HG02759 (cell line): Measurements from ENCODE around the gene NEUROD4.
A peak's percentile ranks its signal among the peaks of the same experiment; 100 is the strongest.

ENCODE experiments used
- ATAC-seq: cut with Tn5 transposase; IDR thresholded peaks from one replicate; pipeline ENCODE4 v1.9.1; 2021; ENCODE audit warnings: mild to moderate bottlenecking, moderate library complexity; ENCODE audit not compliant: unreplicated experiment

The NEUROD4 gene

DNA sequence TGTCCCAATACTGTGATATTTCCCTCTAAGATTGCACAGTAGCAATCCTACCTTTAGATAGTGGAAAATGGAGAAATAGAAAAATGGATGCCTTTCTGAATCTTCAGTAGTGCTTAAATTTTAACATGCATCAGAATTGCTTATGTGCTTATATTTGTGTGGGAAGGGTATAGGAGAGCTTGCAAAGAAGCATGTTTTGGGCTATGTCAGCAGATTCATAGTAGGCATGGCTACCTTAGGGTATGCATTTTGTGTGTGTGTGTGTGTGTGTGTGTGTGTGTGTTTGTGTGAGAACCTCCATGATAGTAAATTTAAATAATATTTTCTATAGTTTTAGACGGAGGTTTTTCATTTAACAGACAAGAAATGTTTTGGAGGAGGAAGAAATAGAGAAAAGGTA, 38.3 kb downstream of the NEUROD4 start:
- ATAC-seq, result no peak

DNA sequence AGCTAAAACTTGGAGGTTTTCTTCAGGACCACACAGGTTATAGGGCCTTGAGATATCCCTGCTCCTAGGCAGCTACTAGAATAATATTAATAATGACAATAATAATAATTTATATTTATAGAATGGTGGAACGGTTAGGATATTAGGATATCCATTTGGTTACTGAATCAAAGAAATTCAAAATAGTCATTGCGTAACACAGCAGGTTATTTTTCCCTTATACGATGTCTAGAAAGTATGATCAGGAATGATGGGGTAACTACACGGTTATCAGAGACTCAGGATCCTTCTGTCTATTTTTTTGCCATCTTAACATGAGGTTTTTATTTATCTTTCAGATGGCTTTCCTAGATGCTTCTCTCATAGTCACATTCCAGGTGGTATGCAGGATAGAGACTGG, 39.0 kb downstream of the NEUROD4 start:
- no peak for ATAC-seq

DNA sequence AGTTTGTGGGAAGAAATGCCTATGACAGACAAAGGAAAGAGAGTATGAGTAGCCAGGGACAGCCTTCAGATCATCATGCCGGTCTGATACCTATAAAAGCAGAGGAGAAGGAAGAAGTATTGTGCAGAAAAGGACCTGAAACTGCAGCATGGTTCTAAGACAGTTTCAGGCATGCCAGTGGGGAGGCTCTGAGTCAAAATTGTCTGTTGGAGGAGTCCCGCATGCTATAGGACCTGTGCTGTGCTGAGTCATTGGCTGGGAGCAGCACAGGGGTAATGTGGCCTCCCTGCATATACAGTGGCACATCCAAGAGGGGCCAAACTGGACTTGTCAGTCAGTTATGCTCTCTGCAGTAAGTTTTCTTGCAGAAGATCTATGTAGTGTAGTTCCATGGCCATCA, 40.7 kb downstream of the NEUROD4 start:
- ATAC-seq, result peak; percentile 100

DNA sequence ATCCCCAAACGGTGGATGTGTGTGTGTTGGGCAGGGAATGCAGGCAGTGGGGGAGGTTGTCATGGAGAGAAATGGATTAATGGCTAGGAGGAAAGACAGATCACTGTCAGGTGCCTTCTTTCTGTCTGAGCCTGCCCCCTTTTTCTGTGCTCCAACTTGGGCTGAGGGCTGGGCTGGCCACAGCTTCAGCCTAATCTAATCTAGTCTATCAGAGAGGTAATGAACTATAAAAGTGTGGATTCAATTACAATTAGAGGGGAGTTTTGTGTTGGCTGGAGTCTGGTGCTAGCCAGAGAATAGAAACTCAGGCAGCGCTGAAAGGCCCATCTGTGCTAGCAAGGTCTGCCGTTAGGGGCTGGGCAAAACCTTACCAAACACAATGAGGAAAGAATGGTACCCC, 41.2 kb downstream of the NEUROD4 start:
- ATAC-seq, result no peak

DNA sequence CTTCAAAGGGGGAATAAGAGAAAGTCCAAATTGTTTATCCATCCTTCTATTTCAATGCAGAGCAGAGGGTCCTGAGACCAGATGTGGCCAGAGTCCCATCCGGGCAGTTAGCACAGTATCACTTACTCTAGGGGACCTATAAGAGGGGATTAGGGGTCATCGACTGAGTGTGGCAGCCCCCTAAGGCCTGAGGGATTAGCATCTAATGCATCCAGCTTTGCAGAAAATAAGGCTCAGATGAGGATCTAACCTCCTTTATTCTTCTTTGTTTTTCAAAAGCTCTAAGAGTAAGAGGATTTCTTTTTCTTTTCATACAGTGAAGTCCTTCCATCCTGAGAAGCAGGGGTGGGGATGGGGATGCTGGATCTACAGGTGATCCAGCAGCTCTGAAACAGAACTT, 43.5 kb downstream of the NEUROD4 start:
- no peak for ATAC-seq

DNA sequence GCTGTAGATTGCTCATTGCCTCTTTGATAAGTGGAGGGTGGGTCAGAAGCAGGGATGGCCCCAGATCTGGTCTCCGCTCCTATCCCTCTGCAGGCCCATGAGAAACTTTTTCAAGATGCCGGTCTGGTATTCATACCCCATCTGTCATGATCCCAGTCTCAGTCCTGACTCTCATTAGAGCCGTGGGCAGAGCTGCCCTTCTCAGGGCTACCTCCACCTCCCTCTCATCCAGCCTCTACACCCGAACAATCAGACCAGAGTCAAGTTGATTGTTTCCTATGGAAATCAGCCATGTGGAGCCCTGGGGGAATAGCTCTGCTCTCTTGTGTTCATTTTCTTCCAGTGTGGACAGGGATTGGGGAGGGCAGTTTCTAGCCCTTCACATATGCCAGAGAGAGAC, 45.8 kb downstream of the NEUROD4 start:
- no peak for ATAC-seq

DNA sequence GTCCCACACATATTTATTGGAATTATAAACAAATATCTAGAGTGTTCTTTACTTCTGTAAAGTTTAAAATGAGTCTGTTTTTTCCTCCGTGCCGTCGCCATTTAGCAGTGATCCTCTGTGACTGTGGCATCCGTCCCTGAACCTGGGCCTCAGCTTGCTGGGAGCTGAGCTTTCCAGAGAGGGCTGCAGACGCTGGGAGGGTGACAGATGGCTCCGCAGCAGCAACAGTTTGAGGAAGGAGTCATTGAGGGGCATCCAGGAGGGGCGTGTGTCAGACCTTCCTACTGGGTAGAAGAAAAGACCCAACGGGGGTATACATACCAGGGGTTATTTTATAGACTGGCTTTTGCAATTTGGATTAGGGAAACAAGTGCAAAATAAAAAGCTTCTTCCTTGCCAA, 47.9 kb downstream of the NEUROD4 start:
- ATAC-seq, result no peak

DNA sequence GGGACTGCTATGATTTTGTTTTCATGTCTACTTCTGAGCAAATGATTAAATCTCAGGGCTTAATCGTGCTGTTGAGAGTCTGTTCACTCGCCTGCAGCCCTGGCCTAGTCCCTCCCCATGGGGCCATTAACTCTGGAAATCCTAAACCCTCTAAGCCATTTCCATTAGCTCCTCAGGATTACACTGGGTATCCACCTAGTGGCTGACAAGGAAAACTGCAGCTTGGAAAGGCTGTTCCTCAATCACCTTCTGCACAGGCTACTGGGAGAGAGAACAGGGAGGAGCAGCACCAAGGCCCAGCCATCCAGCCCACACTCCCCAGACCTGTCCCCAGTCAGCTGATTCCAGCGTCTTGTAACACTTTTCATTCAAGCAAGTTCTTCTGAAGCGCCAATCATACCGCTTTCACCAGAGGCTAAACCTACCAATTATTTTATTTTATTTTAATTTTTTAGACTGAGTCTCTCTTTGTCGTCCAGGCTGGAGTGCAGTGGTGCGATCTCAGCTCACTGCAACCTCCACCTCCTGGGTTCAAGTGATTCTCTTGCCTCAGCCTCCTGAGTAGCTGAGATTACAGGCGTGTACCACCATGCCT, 48.7 kb downstream of the NEUROD4 start:
- peak; percentile 61 for ATAC-seq

DNA sequence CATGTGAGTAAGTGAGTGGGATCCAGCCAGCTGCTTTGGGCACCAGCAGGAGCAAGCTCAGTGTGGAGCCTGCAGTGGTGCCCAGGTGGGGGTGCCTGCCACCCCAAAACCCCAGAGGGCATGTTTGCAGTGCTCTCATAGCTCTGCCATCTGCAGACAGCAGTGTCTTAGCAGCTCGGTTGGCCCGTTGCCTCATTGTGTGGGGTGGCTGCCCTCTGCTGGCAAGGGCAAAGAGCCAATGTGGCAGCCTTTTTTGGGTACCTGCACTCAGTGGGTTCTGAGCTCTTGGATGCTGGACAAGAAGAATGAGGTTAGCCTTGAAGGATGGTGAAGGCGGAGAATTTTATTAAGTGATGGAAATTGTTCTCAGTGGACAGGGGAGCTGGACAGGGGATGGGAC, 52.3 kb downstream of the NEUROD4 start:
- ATAC-seq, result peak; percentile 54

DNA sequence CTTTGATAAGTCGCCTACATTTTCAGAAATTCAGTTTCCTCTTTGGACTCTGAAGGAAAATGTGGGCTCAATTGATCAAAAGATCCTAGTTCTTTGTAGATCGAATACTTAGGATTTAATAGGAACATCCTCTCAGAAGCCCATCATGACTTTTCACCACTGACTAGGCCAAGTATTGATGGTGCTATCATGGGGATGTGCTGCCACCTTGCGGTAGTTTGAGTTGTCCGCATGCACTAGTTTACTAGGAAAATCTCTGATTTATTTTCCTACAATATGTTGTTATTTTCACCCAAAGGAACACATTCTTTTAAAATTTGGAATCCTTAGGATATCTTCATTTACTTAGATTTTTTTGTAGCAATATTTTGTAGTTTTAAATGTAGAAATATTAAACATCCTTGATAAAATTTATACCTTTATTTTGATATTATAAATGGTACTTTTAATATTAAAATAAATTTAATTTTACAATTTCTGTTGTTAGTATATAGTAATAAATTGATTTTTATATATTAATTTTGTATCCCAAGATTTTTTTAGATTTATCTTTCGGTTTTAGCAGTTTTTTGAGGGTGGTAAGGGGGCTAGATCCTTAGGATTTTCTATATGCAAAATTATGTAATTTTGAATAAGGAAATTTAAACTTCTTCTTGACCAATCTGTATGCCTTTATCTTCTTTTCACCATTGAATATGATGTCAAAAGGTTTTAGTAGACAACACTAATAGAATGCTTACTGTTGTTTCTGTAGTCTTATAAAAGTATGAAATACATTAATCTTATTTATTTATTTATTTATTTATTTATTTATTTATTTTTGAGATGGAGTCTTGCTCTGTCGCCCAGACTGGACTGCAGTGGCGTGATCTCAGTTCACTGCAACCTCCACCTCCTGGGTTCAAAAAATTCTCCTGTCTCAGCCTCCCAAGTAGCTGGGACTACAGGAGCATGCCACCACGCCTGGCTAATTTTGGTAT, 53.6 kb downstream of the NEUROD4 start:
- no peak for ATAC-seq

DNA sequence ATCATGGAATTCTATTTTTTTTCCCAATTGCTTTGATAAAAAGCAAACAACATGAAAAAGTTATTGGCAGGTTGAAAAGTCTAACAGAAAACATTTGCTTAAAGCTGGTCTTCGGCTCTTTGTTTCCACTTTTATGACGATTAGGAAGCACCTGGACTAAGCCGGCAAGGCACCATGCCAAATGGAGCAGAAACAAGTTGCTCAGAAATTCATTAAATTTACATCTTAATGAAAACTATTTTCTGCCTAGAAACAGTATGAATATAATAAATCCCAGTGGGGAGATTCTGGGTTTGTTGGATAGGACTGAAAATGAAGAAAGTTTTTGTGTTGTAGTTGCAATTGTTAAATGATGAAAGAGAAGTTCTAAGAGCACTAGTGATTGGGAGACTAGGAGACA, 55.0 kb downstream of the NEUROD4 start:
- no peak for ATAC-seq
